ENCODE measurements around the gene NPAP1.
"Not testable (repeated sequence)": the region's sequence is repeated elsewhere in the genome, so short reads cannot be mapped to it uniquely, and the experiment has no call there.

Gene NPAP1

GRCh38 chr15:24675332-24676144 is at the start of gene NPAP1:
TSS of gene NPAP1 (plus strand) at chr15:24675775. CDS start at chr15:24675868, 93 bp downstream.
- Histone ChIP-seq H3K4me3 (ENCODE audit: low read depth, low read length) (no peak within 1 kb of the TSS), H3K36me3 (ENCODE audit: control insufficient read depth, insufficient read depth, low read length) (no peaks in the 10 kb centered on the region), H3K27me3 (ENCODE audit: control insufficient read depth, insufficient read depth, low read length) (no peaks in the 10 kb centered on the region), H3K4me1 (ENCODE audit: control insufficient read depth, insufficient read depth, low read length) (no peaks in the 10 kb centered on the region), H3K9ac (ENCODE audit: low read depth, low read length) (no peak within 1 kb of the TSS), H3K27ac (ENCODE audit: low read depth, low read length) (no peak within 1 kb of the TSS), H3K9me3 (ENCODE audit: control insufficient read depth, insufficient read depth, low read length) (peaks cover 32% of the 10 kb centered on the region)

- no peaks in the 10 kb centered on the region for H3K4me1 ChIP-seq (ENCODE audit: control insufficient read depth, insufficient read depth, low read length)
- H3K9me3 ChIP-seq (ENCODE audit: control insufficient read depth, insufficient read depth, low read length), result peaks cover 57% of the 10 kb centered on the region
- no peaks in the 10 kb centered on the region for H3K27me3 ChIP-seq (ENCODE audit: control insufficient read depth, insufficient read depth, low read length)
- no peak overlapping the region for H3K4me3 ChIP-seq (ENCODE audit: low read depth, low read length)
- H3K27ac ChIP-seq (ENCODE audit: low read depth, low read length), result no peak overlapping the region
- H3K36me3 ChIP-seq (ENCODE audit: control insufficient read depth, insufficient read depth, low read length), result no peaks in the 10 kb centered on the region
- H3K9ac ChIP-seq (ENCODE audit: low read depth, low read length), result no peak overlapping the region
Measured at GRCh38 chr15:24627443-24627842, 48.1 kb upstream of the NPAP1 start.

GRCh38 chr15:24633082-24633481 is 42.5 kb upstream of the NPAP1 start:
- no peak overlapping the region for H3K4me3 ChIP-seq (ENCODE audit: low read depth, low read length)
- H3K4me1 ChIP-seq (ENCODE audit: control insufficient read depth, insufficient read depth, low read length), result no peaks in the 10 kb centered on the region
- H3K27ac ChIP-seq (ENCODE audit: low read depth, low read length), result no peak overlapping the region

GRCh38 chr15:24639412-24639811 is 36.2 kb upstream of the NPAP1 start:
- peaks cover 38% of the 10 kb centered on the region for H3K9me3 ChIP-seq (ENCODE audit: control insufficient read depth, insufficient read depth, low read length)
- H3K4me1 ChIP-seq (ENCODE audit: control insufficient read depth, insufficient read depth, low read length); H3K4me3 ChIP-seq (ENCODE audit: low read depth, low read length); H3K36me3 ChIP-seq (ENCODE audit: control insufficient read depth, insufficient read depth, low read length); H3K27me3 ChIP-seq (ENCODE audit: control insufficient read depth, insufficient read depth, low read length); H3K27ac ChIP-seq (ENCODE audit: low read depth, low read length); H3K9ac ChIP-seq (ENCODE audit: low read depth, low read length): not testable (repeated sequence)

More at GRCh38 chr15:24633082-24633481, 42.5 kb upstream of the NPAP1 start:
- H3K36me3 ChIP-seq (ENCODE audit: control insufficient read depth, insufficient read depth, low read length), result no peaks in the 10 kb centered on the region
- no peaks in the 10 kb centered on the region for H3K27me3 ChIP-seq (ENCODE audit: control insufficient read depth, insufficient read depth, low read length)
- H3K9me3 ChIP-seq (ENCODE audit: control insufficient read depth, insufficient read depth, low read length), result peaks cover 44% of the 10 kb centered on the region
- no peak overlapping the region for H3K9ac ChIP-seq (ENCODE audit: low read depth, low read length)

GRCh38 chr15:24645627-24646026 is 29.9 kb upstream of the NPAP1 start:
- no peaks in the 10 kb centered on the region for H3K4me1 ChIP-seq (ENCODE audit: control insufficient read depth, insufficient read depth, low read length)
- no peak overlapping the region for H3K4me3 ChIP-seq (ENCODE audit: low read depth, low read length)
- H3K36me3 ChIP-seq (ENCODE audit: control insufficient read depth, insufficient read depth, low read length), result no peaks in the 10 kb centered on the region
- H3K9ac ChIP-seq (ENCODE audit: low read depth, low read length), result no peak overlapping the region
- H3K9me3 ChIP-seq (ENCODE audit: control insufficient read depth, insufficient read depth, low read length), result peaks cover 52% of the 10 kb centered on the region
- no peaks in the 10 kb centered on the region for H3K27me3 ChIP-seq (ENCODE audit: control insufficient read depth, insufficient read depth, low read length)
- H3K27ac ChIP-seq (ENCODE audit: low read depth, low read length), result no peak overlapping the region

GRCh38 chr15:24659622-24660021 is 16.0 kb upstream of the NPAP1 start:
- H3K27ac ChIP-seq (ENCODE audit: low read depth, low read length), result no peak overlapping the region

GRCh38 chr15:24662991-24663390 is 12.6 kb upstream of the NPAP1 start:
- Histone ChIP-seq H3K9ac (ENCODE audit: low read depth, low read length) (no peak overlapping the region), H3K27me3 (ENCODE audit: control insufficient read depth, insufficient read depth, low read length) (no peaks in the 10 kb centered on the region), H3K36me3 (ENCODE audit: control insufficient read depth, insufficient read depth, low read length) (no peaks in the 10 kb centered on the region), H3K9me3 (ENCODE audit: control insufficient read depth, insufficient read depth, low read length) (peaks cover 45% of the 10 kb centered on the region), H3K4me3 (ENCODE audit: low read depth, low read length) (no peak overlapping the region), H3K4me1 (ENCODE audit: control insufficient read depth, insufficient read depth, low read length) (no peaks in the 10 kb centered on the region), H3K27ac (ENCODE audit: low read depth, low read length) (no peak overlapping the region)

More at GRCh38 chr15:24659622-24660021, 16.0 kb upstream of the NPAP1 start:
- H3K9me3 ChIP-seq (ENCODE audit: control insufficient read depth, insufficient read depth, low read length), result peaks cover 49% of the 10 kb centered on the region
- no peaks in the 10 kb centered on the region for H3K27me3 ChIP-seq (ENCODE audit: control insufficient read depth, insufficient read depth, low read length)
- H3K4me3 ChIP-seq (ENCODE audit: low read depth, low read length), result no peak overlapping the region
- H3K4me1 ChIP-seq (ENCODE audit: control insufficient read depth, insufficient read depth, low read length), result no peaks in the 10 kb centered on the region
- H3K9ac ChIP-seq (ENCODE audit: low read depth, low read length), result no peak overlapping the region
- no peaks in the 10 kb centered on the region for H3K36me3 ChIP-seq (ENCODE audit: control insufficient read depth, insufficient read depth, low read length)

- Histone ChIP-seq H3K4me1 (ENCODE audit: control insufficient read depth, insufficient read depth, low read length) (no peaks in the 10 kb centered on the region), H3K9ac (ENCODE audit: low read depth, low read length) (no peak overlapping the region), H3K36me3 (ENCODE audit: control insufficient read depth, insufficient read depth, low read length) (no peaks in the 10 kb centered on the region), H3K27ac (ENCODE audit: low read depth, low read length) (no peak overlapping the region), H3K4me3 (ENCODE audit: low read depth, low read length) (no peak overlapping the region), H3K27me3 (ENCODE audit: control insufficient read depth, insufficient read depth, low read length) (no peaks in the 10 kb centered on the region), H3K9me3 (ENCODE audit: control insufficient read depth, insufficient read depth, low read length) (peaks cover 35% of the 10 kb centered on the region)
Measured at GRCh38 chr15:24676431-24676830, 856 bp downstream of the NPAP1 start.

- H3K36me3 ChIP-seq (ENCODE audit: control insufficient read depth, insufficient read depth, low read length), result no peaks in the 10 kb centered on the region
- H3K4me1 ChIP-seq (ENCODE audit: control insufficient read depth, insufficient read depth, low read length), result 0 out of 2 replicates have a peak, but pooled peaks cover 4% of the 10 kb centered on the region
- H3K9ac ChIP-seq (ENCODE audit: low read depth, low read length), result no peak overlapping the region
- H3K27ac ChIP-seq (ENCODE audit: low read depth, low read length), result no peak overlapping the region
- no peaks in the 10 kb centered on the region for H3K27me3 ChIP-seq (ENCODE audit: control insufficient read depth, insufficient read depth, low read length)
- H3K9me3 ChIP-seq (ENCODE audit: control insufficient read depth, insufficient read depth, low read length), result peaks cover 29% of the 10 kb centered on the region
- H3K4me3 ChIP-seq (ENCODE audit: low read depth, low read length), result no peak overlapping the region
Measured at GRCh38 chr15:24678485-24678884, 2.9 kb downstream of the NPAP1 start.

- Histone ChIP-seq H3K27ac (ENCODE audit: low read depth, low read length) (peak overlapping the region; percentile 10), H3K36me3 (ENCODE audit: control insufficient read depth, insufficient read depth, low read length) (no peaks in the 10 kb centered on the region), H3K4me1 (ENCODE audit: control insufficient read depth, insufficient read depth, low read length) (peaks cover 6% of the 10 kb centered on the region; the same call in 1 of the 2 replicates), H3K27me3 (ENCODE audit: control insufficient read depth, insufficient read depth, low read length) (no peaks in the 10 kb centered on the region), H3K4me3 (ENCODE audit: low read depth, low read length) (no peak overlapping the region), H3K9ac (ENCODE audit: low read depth, low read length) (no peak overlapping the region), H3K9me3 (ENCODE audit: control insufficient read depth, insufficient read depth, low read length) (peaks cover 36% of the 10 kb centered on the region)
Measured at GRCh38 chr15:24682002-24682401, 6.4 kb downstream of the NPAP1 start.

- 0 out of 2 replicates have a peak overlapping the region, but pooled peaks have one; percentile 12 for H3K9ac ChIP-seq (ENCODE audit: low read depth, low read length)
- H3K36me3 ChIP-seq (ENCODE audit: control insufficient read depth, insufficient read depth, low read length), result not testable (repeated sequence)
- H3K27ac ChIP-seq (ENCODE audit: low read depth, low read length), result peak overlapping the region; percentile 71
Measured at GRCh38 chr15:24682905-24683304, 7.3 kb downstream of the NPAP1 start.

More at GRCh38 chr15:24682905-24683304, 7.3 kb downstream of the NPAP1 start:
- H3K9me3 ChIP-seq (ENCODE audit: control insufficient read depth, insufficient read depth, low read length), result peaks cover 31% of the 10 kb centered on the region
- not testable (repeated sequence) for H3K27me3 ChIP-seq (ENCODE audit: control insufficient read depth, insufficient read depth, low read length); H3K4me1 ChIP-seq (ENCODE audit: control insufficient read depth, insufficient read depth, low read length); H3K4me3 ChIP-seq (ENCODE audit: low read depth, low read length)

Data from HUES48 (cell line).